22Rv1 (cell line): ENCODE results near the gene ATG14.

Experiments used
- CTCF ChIP-seq: fragments of 450-650 bp; IDR thresholded peaks from 2 replicates; pipeline ENCODE4 v1.5.1; 2017; ENCODE audit warnings: mild to moderate bottlenecking
- ZFX ChIP-seq: fragments of 450-650 bp; IDR thresholded peaks from 2 replicates; pipeline ENCODE4 v1.6.1; 2017; ENCODE audit warnings: antibody characterized with exemption, borderline replicate concordance

GRCh38 chr14:55416866-55417265 lies 5.2 kb upstream of the ATG14 start:
- peak; percentile 73 for TF ChIP-seq CTCF
- no peak for TF ChIP-seq ZFX
